22Rv1 (cell line): ENCODE measurements around the gene FAM193B.
A peak's percentile ranks its signal among the peaks of the same experiment; 100 is the strongest.
"Not testable (repeated sequence)": the region's sequence is repeated elsewhere in the genome, so short reads cannot be mapped to it uniquely, and the experiment has no call there.

Experiments used
- H3K27ac ChIP-seq: fragments of 450-650 bp; 2 replicates; pipeline ENCODE4 v1.5.1; 2017
- ZFX ChIP-seq: fragments of 450-650 bp; IDR thresholded peaks from 2 replicates; pipeline ENCODE4 v1.6.1; 2017; ENCODE audit warnings: antibody characterized with exemption, borderline replicate concordance
- TF ChIP-seq, protein P1 (sequence below): fragments of 450-650 bp; IDR thresholded peaks from 2 replicates; pipeline ENCODE4 v1.5.1; 2017; ENCODE audit warnings: mild to moderate bottlenecking

Gene FAM193B

DNA sequence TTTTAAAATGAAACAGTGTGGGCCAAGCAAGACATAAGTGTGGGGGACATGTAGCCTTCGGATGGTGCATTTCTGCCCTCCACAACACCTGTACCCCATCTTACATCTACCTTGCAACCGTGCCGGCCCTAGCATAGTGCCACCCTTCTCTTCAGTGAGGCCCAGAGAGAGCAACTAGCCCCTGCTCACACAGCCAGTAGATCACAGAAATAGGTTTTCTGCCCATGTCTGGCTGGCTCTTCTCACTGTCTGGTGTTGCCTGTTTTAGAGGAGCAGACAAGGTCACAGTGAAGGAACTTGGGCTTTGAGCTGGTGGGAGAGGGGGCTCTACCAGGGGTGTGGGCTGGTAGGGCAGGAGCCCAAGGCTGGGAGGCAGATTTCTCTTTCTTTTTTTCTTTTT lies 68.1 kb downstream of the FAM193B start:
- no peak overlapping the region for H3K27ac ChIP-seq
- TF ChIP-seq ZFX = no peak
- TF ChIP-seq, protein P1, sequence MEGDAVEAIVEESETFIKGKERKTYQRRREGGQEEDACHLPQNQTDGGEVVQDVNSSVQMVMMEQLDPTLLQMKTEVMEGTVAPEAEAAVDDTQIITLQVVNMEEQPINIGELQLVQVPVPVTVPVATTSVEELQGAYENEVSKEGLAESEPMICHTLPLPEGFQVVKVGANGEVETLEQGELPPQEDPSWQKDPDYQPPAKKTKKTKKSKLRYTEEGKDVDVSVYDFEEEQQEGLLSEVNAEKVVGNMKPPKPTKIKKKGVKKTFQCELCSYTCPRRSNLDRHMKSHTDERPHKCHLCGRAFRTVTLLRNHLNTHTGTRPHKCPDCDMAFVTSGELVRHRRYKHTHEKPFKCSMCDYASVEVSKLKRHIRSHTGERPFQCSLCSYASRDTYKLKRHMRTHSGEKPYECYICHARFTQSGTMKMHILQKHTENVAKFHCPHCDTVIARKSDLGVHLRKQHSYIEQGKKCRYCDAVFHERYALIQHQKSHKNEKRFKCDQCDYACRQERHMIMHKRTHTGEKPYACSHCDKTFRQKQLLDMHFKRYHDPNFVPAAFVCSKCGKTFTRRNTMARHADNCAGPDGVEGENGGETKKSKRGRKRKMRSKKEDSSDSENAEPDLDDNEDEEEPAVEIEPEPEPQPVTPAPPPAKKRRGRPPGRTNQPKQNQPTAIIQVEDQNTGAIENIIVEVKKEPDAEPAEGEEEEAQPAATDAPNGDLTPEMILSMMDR = no peak

DNA sequence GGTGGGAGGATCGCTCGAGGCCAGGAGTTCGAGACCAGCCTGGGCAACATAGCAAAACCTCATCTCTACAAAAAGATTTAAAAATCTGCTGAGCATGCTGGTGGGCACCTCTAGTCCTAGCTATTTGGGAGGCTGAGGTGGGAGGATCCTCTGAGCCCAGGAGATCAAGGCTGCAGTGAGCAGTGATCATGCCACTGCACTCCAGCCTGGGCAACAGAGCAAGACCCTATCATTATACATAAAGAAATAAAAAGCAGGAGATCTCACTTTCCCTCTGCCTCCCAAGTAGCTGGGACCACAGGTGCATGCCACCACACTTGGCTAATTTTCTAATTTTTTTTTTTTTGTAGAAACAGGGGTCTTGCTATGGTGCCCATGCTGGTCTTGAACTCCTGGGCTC lies 68.6 kb downstream of the FAM193B start:
- not testable (repeated sequence) for H3K27ac ChIP-seq

DNA sequence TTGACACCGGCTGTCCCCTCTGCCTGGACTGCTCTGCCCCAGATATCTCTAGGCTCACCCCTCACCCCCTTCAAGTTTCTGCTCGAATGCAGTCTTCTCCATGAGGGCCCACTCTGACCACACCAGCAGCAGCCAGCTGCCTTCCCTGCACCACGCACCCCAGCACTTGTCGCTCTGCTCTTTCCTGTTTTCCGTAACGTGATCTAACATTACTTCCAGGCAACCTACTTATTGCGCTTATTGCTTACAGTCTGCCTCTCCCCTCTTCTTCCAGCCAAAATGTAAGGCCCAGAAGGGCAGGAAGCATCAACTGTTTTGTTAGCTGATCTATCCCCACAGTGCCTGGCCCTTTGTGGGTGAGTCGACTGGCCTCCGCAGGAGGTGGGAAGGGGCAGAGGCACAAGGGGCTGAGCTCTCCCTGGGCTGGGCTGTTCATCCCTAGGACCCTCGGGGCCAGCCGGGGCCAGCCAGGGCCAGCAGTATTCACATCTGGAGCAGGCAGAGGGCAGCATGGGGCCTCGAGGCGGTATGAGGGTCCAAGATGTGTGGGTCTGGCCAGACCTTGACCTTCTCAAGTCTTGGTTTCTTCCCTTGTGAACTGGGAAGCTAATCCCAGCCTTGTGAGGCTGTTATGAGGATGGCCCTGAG lies 69.3 kb downstream of the FAM193B start:
- no peak for TF ChIP-seq ZFX
- H3K27ac ChIP-seq = no peak overlapping the region

DNA sequence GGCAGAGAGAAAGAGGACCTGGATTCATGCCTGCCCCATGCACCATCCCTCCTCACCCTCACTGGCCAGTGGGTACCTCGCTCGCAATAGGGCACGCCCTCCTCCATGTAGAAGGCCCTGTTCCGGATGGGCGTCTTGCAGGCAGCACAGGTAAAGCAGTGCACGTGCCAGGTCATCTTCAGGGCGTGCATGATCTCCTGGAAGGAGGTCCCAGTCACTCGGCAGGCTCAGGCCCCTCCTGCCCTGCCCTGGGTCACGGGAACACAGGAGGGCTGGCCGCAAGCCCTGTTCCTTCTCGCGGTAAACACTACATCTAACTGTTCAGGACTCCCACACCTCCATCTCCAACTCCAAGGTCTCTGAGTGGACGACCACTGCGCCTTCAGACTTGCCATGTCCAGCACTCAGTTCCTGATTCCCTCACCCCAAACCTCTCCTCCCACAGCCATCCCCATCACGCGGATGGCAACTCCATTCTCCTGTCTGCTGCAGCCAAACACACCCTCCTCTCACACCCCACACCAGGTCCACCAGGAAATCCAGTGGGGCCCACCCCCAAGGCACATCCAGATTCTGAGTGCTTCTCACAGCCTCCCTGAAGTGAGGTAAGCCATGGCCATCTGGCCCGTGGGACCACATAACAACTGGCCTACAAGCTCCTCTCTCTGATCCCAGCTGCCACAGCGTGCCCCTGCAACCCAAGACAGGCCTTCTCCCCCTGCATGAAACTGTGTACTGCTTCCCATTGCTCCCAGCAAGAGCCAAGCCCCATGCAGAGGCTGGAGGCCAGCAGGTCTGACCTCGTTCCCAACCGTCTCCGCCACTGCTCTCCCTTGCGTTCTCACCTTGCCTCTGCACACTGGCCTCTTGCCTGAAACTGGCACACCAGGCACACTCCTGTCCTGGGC lies 70.1 kb downstream of the FAM193B start:
- no peak overlapping the region for H3K27ac ChIP-seq
- TF ChIP-seq, protein P1 = no peak
- no peak for TF ChIP-seq ZFX

DNA sequence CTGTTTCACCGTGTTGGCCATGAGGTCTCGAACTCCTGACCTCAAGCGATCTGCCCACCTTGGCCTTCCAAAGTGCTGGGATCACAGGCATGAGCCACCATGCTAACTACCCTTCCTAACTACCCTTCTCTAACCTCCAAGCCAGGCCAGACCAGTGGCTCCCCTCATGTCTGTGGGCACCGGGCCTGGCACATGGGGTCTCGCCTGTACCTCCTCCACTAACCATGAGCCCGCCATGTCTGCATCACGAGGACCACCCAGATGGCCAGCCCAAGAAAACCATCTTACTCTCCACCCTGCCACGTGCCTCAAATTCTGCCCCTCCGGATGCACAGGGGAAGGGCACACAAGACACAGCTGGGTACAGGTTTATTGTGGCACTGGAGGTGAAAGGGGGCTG lies 71.3 kb downstream of the FAM193B start:
- TF ChIP-seq, protein P1 = no peak
- TF ChIP-seq ZFX = no peak
- H3K27ac ChIP-seq = no peak overlapping the region

DNA sequence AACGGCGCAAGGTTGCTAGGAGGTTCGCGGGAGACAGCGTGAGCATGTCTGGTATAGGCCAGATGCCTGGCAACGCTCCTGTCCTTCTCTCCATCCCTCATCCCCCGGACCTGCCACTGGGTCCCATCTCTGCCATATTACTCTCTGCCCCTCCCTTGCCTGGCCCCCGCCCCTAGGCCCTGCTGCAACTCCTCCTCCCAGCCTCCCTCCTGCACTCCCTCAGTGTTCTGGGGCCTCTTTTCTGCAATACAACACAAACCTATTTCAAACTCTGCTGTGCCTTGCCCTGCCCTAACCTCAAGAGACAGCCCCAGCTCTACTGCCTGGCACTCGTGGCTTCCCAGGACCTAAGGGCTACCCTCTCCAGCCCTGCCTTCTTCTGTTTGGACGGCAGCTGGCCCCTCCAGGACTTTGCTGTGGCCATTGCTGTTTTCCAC lies 72.0 kb downstream of the FAM193B start:
- H3K27ac ChIP-seq = no peak overlapping the region
- TF ChIP-seq, protein P1 = no peak
- no peak for TF ChIP-seq ZFX

DNA sequence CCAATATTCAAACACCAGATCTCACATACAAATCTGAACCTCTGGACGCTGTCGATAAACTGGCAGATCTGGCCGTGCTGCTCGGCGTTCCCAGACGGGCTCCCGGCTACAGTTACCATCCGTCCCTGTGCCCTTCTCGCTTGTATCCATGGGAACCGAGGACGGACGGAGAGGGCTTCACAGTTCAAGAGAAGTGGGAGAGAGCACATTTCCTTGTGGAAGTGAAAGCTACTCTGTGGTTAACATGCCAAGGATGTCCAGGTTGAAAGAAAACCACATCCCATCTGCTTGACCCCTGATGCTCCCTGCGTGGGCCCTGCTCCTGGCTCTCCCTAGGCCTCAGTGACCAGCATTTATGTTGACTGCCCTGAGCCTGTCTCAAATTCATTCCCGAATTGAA lies 74.6 kb downstream of the FAM193B start:
- H3K27ac ChIP-seq = peak overlapping the region; percentile 54

More for the DNA sequence above, 74.6 kb downstream of the FAM193B start:
- no peak for TF ChIP-seq ZFX
- TF ChIP-seq, protein P1 = no peak
